T-helper 17 cell (primary cell): ENCODE results near the gene SRBD1. TPM values are rescaled to one million over a fixed set of nuclear protein-coding genes. Genes with fewer than 3 reads are reported as not detected.

Source experiments
- ATAC-seq: fragments of 150-1000 bp; cut with Tn5 transposase; 2 replicates; pipeline ENCODE4 v1.10.0; 2021; ENCODE audit warnings: mild to moderate bottlenecking, moderate library complexity
- DNase-seq, 3 donors: peaks; one replicate each; pipeline versions ENCODE4 v3.0.0 to v3.0.0-alpha.2; 2020 to 2021
- H3K9me3 ChIP-seq: one replicate; pipeline ENCODE4 v1.7.0; 2013; ENCODE audit warnings: low read length, mild to moderate bottlenecking; ENCODE audit not compliant: control insufficient read depth, poor library complexity, severe bottlenecking
- H3K27ac Mint-ChIP-seq: one replicate; pipeline ENCODE4 v1.8.0; 2022; ENCODE audit warnings: mild to moderate bottlenecking, moderate library complexity, mixed read lengths
- H3K27me3 Mint-ChIP-seq: one replicate; pipeline ENCODE4 v1.8.0; 2022; ENCODE audit warnings: mixed read lengths
- H3K36me3 Mint-ChIP-seq: one replicate; pipeline ENCODE4 v1.8.0; 2022; ENCODE audit warnings: low read depth, mixed read lengths
- H3K4me1 Mint-ChIP-seq: one replicate; pipeline ENCODE4 v1.8.0; 2022; ENCODE audit warnings: mild to moderate bottlenecking, mixed read lengths
- H3K4me3 Mint-ChIP-seq: one replicate; pipeline ENCODE4 v1.8.0; 2022; ENCODE audit warnings: mild to moderate bottlenecking, moderate library complexity, mixed read lengths
- total RNA-seq, 4 donors: library from RNA in 2 of 4; stranded (reverse) in 2 of 4; gene quantifications; one replicate each; pipeline ENCODE4 v1.2.3 and lab custom pipeline; 2022 to 2026

The SRBD1 gene
- total RNA-seq, 2 donors from 2014 or later: 15.0 to 17.2 TPM

DNA sequence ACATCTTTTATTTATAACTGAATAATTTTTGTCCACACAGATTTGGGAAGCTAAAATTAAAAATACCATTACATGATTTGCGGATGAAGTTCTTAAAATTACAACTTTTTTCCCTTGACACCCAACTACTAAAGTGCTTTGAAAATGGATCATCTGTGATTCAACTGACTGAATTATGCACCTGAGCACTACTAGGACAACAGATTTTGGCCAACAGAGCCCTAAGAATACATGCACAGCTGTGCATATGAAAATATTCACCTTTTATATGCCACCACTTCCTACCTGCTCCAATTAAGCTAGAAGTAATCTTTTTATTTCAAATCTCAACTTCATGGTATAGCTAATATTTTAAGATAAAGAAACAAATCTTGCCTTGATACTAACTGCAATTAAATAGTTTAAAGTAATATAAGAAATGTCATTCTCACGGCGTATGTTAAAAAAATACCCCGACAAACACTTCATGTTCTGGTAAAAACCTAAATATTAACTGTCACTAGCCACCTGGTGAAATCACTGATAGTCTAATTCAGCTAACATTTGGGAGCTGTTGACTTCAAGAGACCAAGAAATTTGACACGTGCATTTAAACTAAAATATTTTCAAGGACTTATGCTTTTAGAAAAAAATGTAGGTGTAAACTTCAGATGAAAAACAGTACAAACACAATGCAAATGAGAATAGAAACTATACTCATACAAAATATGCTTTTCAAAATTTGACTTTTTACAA lies 153.7 kb downstream of the SRBD1 start:
- DNase-seq (no peak), ATAC-seq (no peak)
- H3K4me3 Mint-ChIP-seq: no peak overlapping the region
- no peaks in the 10 kb centered on the region for H3K27me3 Mint-ChIP-seq
- H3K9me3 ChIP-seq: no peaks in the 10 kb centered on the region
- H3K36me3 Mint-ChIP-seq: peaks cover 7% of the 10 kb centered on the region
- H3K27ac Mint-ChIP-seq: no peak overlapping the region
- no peaks in the 10 kb centered on the region for H3K4me1 Mint-ChIP-seq

DNA sequence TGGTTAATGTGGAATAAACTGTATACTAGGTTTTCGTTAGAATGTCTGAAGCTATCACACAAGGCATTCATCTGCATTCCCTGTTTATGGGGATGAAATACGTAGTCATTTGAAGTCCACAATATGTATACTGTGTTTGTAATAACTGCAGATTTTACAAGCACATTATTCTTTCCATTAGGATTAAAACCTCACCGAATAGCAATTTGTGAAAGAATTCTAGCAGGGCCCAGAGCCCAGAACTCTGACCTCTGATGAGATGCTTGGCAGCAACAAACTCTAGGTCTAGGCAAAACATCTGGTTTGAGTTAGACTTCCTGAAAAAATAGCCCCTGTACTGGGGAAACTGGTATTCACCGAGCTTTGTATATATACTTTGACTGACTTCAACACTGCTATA lies 158.2 kb downstream of the SRBD1 start:
- Mint-ChIP-seq H3K4me1 (no peaks in the 10 kb centered on the region), H3K4me3 (no peak overlapping the region), H3K27ac (no peak overlapping the region), H3K27me3 (no peaks in the 10 kb centered on the region), H3K36me3 (peaks cover 2% of the 10 kb centered on the region)
- no peaks in the 10 kb centered on the region for H3K9me3 ChIP-seq
- DNase-seq (no peak), ATAC-seq (no peak)

DNA sequence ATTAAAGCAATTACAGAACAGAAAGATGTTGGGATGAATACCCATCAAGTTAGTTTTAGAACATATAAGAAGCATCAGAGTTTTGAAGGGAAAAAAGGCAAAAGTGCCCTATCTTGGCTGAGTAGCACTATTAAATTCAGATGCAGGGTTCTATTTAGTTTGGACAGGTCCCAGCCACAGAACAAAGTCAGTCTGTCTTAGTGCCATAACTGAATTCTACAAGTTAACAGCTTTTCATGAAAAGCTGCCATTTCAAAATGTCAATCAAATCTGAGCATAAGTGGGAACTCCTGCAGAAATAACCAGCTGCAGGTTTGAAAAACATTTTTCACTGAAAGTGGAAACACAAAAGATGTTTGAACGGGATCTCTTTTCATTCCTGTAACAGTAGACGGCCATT lies 160.4 kb downstream of the SRBD1 start:
- ATAC-seq: no peak
- Mint-ChIP-seq H3K27me3 (no peaks in the 10 kb centered on the region), H3K4me3 (no peak overlapping the region), H3K27ac (no peak overlapping the region), H3K4me1 (no peaks in the 10 kb centered on the region), H3K36me3 (peaks cover 2% of the 10 kb centered on the region)
- no peaks in the 10 kb centered on the region for H3K9me3 ChIP-seq
- DNase-seq: no peak

DNA sequence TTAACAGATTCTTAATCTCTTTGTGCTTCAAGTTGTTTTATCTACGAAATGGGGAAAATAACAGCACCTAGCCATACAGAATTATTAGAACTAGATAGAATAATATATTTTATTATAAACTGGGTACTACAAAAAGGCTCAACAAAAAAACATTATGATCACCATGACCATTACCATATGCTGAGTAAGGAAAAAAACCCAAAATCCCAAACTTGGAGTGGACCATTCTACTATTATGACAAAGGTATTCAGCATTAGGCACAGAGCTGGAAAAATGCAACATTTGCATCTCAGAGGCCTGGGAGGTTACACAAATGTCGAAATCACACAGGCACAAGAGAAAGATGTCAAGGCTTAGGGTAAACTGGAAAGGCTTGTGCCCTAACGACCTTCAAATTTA lies 162.8 kb downstream of the SRBD1 start:
- ATAC-seq (no peak), DNase-seq (no peak)
- Mint-ChIP-seq H3K27me3 (no peaks in the 10 kb centered on the region), H3K4me3 (no peak overlapping the region), H3K36me3 (peaks cover 2% of the 10 kb centered on the region), H3K4me1 (peaks cover 4% of the 10 kb centered on the region), H3K27ac (no peak overlapping the region)
- H3K9me3 ChIP-seq: no peaks in the 10 kb centered on the region

DNA sequence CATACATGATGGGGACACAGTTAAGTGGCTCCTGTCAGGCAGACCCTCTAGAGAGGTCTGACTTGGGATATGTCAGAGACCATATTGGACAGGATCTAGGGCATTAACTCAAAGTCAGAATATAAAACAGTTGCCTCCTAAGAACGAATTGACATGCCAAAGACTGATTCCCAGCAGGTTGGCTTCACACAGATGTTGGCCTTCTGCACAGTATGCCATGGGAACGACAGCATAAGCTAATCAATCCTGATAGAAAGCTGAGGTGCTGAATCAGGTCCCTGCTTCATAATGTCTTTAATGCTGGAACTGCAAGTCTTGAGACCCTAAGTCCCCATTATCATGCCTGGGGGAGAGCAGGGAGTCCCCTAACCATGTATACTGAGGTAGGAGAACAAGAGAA lies 165.1 kb downstream of the SRBD1 start:
- no peak for DNase-seq
- no peak overlapping the region for H3K4me3 Mint-ChIP-seq

DNA sequence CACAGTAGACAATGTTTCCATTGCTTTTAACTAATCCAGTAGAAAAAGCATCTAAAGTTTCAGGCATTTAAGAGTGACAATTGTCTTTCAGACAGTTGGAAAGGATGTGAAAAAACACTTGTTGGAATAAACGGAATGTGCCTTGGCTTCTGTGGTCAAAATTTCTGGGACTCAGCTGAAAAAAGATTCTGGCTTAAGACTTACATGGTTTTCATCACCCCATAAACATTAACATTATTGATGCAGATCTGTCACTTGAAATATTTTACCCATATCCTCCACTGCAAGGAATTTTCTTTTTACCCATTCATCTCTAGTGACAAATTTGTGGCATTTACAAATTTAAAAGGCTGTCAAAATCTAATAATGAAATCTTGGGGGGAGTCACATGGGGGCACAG lies 166.0 kb downstream of the SRBD1 start:
- Mint-ChIP-seq H3K4me1 (peaks cover 7% of the 10 kb centered on the region), H3K36me3 (peaks cover 4% of the 10 kb centered on the region), H3K27ac (no peak overlapping the region), H3K27me3 (no peaks in the 10 kb centered on the region), H3K4me3 (no peak overlapping the region)
- ATAC-seq (no peak), DNase-seq (no peak)
- no peaks in the 10 kb centered on the region for H3K9me3 ChIP-seq

More for the DNA sequence above, 165.1 kb downstream of the SRBD1 start:
- no peaks in the 10 kb centered on the region for H3K9me3 ChIP-seq
- H3K27ac Mint-ChIP-seq: no peak overlapping the region
- ATAC-seq: no peak
- H3K27me3 Mint-ChIP-seq: no peaks in the 10 kb centered on the region
- H3K4me1 Mint-ChIP-seq: peaks cover 7% of the 10 kb centered on the region
- peaks cover 4% of the 10 kb centered on the region for H3K36me3 Mint-ChIP-seq

DNA sequence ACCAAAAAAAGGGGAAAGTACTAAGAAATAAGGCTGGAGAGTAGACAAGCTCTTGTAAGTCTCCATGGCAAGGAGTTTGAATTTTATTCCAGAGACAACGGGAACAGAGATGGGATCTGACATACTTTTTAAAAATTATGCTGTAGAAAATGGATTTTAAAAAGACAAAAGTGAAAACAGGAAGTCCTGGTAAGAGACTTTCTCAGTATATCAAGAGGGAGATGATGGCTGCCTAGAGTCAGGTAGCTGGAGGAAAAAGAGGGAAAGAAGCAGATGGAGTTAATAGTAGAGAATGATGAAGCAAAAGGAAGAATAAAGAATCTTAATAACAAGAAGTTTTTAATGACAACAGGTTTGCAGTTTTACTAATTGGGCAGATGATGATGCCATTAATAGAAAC lies 168.1 kb downstream of the SRBD1 start:
- H3K27ac Mint-ChIP-seq: no peak overlapping the region
- H3K36me3 Mint-ChIP-seq: peaks cover 4% of the 10 kb centered on the region
- DNase-seq: no peak
- no peak overlapping the region for H3K4me3 Mint-ChIP-seq
- H3K9me3 ChIP-seq: no peaks in the 10 kb centered on the region
- peaks cover 7% of the 10 kb centered on the region for H3K4me1 Mint-ChIP-seq
- H3K27me3 Mint-ChIP-seq: no peaks in the 10 kb centered on the region
- no peak for ATAC-seq

DNA sequence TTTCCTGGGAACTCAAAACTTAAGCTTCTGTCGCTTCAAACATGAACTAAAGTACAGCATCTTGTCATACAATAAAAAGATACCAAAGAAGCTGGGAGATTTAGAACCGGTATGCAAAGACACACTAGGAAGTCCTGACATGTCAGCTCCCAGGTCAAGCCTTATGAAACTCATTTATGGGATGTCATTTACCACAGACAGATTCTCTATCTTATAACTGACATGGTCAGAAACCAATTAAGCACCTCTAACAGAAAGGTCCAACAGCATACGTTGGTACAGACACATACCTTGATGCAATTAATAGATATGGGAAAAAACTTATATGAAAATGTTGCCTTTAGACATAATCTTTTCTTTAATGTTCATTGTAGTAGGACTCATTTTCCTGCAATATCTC lies 169.0 kb downstream of the SRBD1 start:
- H3K27ac Mint-ChIP-seq: no peak overlapping the region
- DNase-seq (no peak), ATAC-seq (no peak)
- no peak overlapping the region for H3K4me3 Mint-ChIP-seq
- H3K27me3 Mint-ChIP-seq: no peaks in the 10 kb centered on the region
- peaks cover 7% of the 10 kb centered on the region for H3K4me1 Mint-ChIP-seq
- H3K9me3 ChIP-seq: no peaks in the 10 kb centered on the region
- peaks cover 4% of the 10 kb centered on the region for H3K36me3 Mint-ChIP-seq

DNA sequence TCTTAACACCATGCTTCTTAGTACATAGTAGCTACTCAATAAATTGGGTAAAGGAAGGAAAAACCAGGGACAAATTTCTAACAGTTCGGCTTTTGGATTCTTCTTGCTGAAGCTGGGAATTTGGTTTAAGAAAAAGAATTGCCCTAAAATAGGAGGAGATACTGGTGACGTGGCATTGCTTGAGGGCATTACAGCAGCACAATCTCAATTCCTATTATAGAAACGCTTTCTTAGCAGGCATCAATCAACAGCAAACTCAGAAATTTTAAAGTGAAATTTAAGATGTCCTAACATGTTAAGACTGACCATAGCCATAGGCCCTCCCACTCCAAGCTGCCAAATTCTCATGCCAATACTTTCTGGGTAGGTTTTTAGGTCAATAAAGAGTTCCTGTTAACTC lies 169.5 kb downstream of the SRBD1 start:
- Mint-ChIP-seq H3K4me3 (no peak overlapping the region), H3K4me1 (peaks cover 7% of the 10 kb centered on the region), H3K27me3 (no peaks in the 10 kb centered on the region), H3K36me3 (peaks cover 4% of the 10 kb centered on the region), H3K27ac (no peak overlapping the region)
- no peak for ATAC-seq
- no peaks in the 10 kb centered on the region for H3K9me3 ChIP-seq
- DNase-seq: no peak

DNA sequence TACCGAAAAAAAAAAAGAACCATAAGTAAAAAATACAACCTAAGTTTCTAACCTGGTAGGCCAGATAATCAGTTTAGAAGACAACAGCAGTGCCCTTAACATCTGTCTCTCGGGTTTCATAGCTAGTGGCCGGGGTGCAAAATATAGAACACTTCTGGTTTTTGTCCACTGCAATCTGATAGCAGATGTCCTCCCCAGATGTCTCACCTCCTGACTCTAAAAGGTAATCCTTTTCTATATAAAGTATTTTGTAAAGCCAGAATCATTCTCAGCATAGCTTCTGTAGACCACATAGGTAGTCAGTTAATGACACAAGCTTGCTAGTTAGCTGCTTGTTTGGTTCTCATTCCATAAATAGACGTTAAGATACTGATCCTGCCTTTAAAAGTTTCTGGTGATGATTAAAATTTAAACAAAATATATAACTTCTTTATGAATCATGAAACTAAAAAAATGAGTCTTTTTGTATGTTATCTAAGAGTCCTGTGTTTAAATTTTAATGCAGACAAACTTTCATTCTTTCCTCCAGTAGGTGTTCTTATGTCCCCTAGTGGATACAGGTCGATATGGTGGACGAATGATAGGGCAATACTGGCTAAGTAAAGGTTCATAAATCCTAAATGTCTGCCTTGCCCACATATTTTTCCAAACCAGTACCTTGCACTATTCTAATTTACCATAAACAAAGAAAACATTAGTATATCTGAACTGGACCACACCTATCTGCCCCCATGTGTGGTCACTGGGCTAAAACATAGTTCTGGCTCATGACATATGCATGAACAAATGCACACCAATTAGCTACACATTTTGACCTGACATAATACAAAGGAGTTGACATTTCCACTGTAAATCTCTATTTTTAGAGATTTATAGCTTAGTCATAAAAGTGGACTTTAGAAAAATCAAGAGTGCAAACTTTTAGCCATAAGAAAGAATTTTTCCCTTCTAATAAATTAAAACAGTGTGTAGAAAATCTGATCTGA lies 171.0 kb downstream of the SRBD1 start:
- ATAC-seq (no peak), DNase-seq (no peak)
- H3K9me3 ChIP-seq: no peaks in the 10 kb centered on the region
- Mint-ChIP-seq H3K4me3 (no peak overlapping the region), H3K36me3 (peaks cover 4% of the 10 kb centered on the region), H3K27me3 (no peaks in the 10 kb centered on the region), H3K4me1 (peaks cover 5% of the 10 kb centered on the region), H3K27ac (no peak overlapping the region)

DNA sequence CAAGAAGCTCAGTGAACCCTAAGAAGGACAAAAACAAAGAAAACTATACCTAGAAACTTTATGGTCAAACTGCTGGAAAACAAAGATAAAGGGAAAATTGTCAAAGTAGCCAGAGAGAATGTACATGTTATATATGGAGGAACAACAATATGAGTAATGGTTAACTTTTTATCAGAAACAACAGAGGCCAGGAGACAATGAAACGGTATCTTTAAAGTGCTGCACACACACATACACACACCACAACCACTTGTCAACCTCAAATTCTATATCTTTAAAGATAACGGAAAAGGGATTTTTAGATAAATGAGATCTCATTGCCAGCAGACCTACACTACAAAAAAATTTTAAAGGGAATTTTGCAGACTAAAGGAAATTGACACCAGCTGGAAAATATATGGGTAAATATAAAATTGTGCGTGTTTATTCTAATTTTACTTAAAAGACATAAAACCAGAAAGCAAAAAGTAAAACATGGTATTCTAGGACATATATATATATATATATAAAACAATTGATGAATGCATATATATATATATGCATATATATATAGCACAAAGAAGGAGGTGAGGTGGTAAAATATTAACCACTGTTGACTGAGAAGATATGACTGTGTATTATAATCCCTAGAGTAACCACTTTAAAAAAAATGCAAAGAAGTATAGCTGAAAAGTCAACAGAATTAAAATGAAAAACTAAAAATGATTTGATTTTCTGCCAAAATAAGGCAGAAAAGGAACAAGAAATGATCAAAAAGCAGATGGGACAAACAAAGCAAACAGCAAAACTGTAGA lies 172.0 kb downstream of the SRBD1 start:
- Mint-ChIP-seq H3K36me3 (peaks cover 4% of the 10 kb centered on the region), H3K27ac (no peak overlapping the region), H3K4me1 (peaks cover 5% of the 10 kb centered on the region), H3K4me3 (no peak overlapping the region), H3K27me3 (no peaks in the 10 kb centered on the region)
- no peaks in the 10 kb centered on the region for H3K9me3 ChIP-seq
- ATAC-seq (no peak), DNase-seq (no peak)

DNA sequence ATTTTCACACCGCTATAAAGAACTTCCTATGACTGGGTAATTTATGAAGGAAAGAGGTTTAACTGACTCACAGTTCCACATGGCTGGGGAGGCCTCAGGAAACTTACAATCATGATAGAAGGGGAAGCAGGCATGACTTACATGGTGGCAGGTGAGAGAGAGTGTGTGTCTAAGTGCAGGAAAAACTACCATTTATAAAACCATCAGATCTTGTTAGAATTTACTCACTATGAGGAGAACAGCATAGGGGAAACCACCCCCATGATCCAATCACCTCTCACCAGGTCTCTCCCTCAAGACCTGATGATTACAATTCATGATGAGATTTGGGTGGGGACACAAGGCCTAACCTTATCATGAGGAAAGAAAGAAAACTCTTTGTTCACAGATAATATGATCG lies 174.6 kb downstream of the SRBD1 start:
- Mint-ChIP-seq H3K36me3 (no peaks in the 10 kb centered on the region), H3K4me3 (no peak overlapping the region), H3K27me3 (no peaks in the 10 kb centered on the region), H3K4me1 (no peaks in the 10 kb centered on the region), H3K27ac (no peak overlapping the region)
- H3K9me3 ChIP-seq: no peaks in the 10 kb centered on the region
- ATAC-seq (no peak), DNase-seq (no peak)

DNA sequence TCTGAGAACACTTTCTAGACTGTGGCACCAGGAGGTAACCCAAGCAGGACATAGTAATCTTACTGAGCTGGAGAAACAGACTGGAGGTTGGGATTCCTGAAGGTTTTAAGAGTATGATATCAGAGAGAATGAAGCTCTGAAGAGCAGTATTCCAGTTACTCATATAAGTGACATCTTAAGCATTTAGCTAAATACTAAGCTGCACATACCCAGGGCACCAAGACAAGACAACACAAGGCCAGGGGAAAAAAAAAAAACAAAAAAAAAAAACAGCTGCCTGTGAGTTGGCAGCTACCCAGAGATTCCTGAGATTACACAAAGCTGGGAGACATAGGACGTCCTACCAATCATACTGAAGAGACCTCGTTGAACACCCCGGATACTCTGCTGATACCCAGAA lies 175.8 kb downstream of the SRBD1 start:
- DNase-seq: no peak
- no peak overlapping the region for H3K27ac Mint-ChIP-seq
- H3K4me3 Mint-ChIP-seq: no peak overlapping the region

More for the DNA sequence above, 175.8 kb downstream of the SRBD1 start:
- no peaks in the 10 kb centered on the region for H3K36me3 Mint-ChIP-seq
- no peaks in the 10 kb centered on the region for H3K4me1 Mint-ChIP-seq
- H3K27me3 Mint-ChIP-seq: no peaks in the 10 kb centered on the region
- no peaks in the 10 kb centered on the region for H3K9me3 ChIP-seq
- ATAC-seq: no peak
